Measurements from ENCODE around the gene TDRD5. TPM values are rescaled to one million over a fixed set of nuclear protein-coding genes. Genes with fewer than 3 reads are reported as not detected.
"Not testable (repeated sequence)": the region's sequence is repeated elsewhere in the genome, so short reads cannot be mapped to it uniquely, and the experiment has no call there.

The TDRD5 gene
- total RNA-seq, 1 donor = under 0.01 TPM

- DNase-seq (ENCODE audit: low read depth in 2 of 3, low spot score in 2 of 3) = no peak
These were observed 410 bp upstream of the TDRD5 start for GRCh38 chr1:179591253-179591591.

GRCh38 chr1:179598631-179599030, 7.0 kb downstream of the TDRD5 start:
- DNase-seq (ENCODE audit: low read depth in 2 of 3, low spot score in 2 of 3) = no peak

GRCh38 chr1:179599623-179600249, 8.1 kb downstream of the TDRD5 start:
- peak in 1 of 3 donors; percentile 15 for DNase-seq (ENCODE audit: low read depth in 2 of 3, low spot score in 2 of 3)

GRCh38 chr1:179601093-179601492, 9.5 kb downstream of the TDRD5 start:
- no peak for DNase-seq (ENCODE audit: low read depth in 2 of 3, low spot score in 2 of 3)

- DNase-seq (ENCODE audit: low read depth in 2 of 3, low spot score in 2 of 3) = no peak
These were observed 20.7 kb downstream of the TDRD5 start for GRCh38 chr1:179612361-179612760.

- no peak for DNase-seq (ENCODE audit: low read depth in 2 of 3, low spot score in 2 of 3)
These were observed 39.1 kb downstream of the TDRD5 start for GRCh38 chr1:179630719-179631118.

- no peak for DNase-seq (ENCODE audit: low read depth in 2 of 3, low spot score in 2 of 3)
These were observed 41.2 kb downstream of the TDRD5 start for GRCh38 chr1:179632868-179633267.

- DNase-seq (ENCODE audit: low read depth in 2 of 3, low spot score in 2 of 3) = no peak
These were observed 45.7 kb downstream of the TDRD5 start for GRCh38 chr1:179637211-179637860.

- DNase-seq (ENCODE audit: low read depth in 2 of 3, low spot score in 2 of 3) = no peak
These were observed 69.4 kb downstream of the TDRD5 start for GRCh38 chr1:179661018-179661417.

GRCh38 chr1:179663810-179664209, 72.2 kb downstream of the TDRD5 start:
- no peak for DNase-seq (ENCODE audit: low read depth in 2 of 3, low spot score in 2 of 3)

GRCh38 chr1:179677882-179678281, 86.2 kb downstream of the TDRD5 start:
- no peak for DNase-seq (ENCODE audit: low read depth in 2 of 3, low spot score in 2 of 3)

- not testable (repeated sequence) for DNase-seq (ENCODE audit: low read depth in 2 of 3, low spot score in 2 of 3)
These were observed 102.9 kb downstream of the TDRD5 start for GRCh38 chr1:179694530-179694929.

GRCh38 chr1:179702946-179703539, 111.4 kb downstream of the TDRD5 start:
- no peak for DNase-seq (ENCODE audit: low read depth in 2 of 3, low spot score in 2 of 3)

- peak; percentile 44 to 84 (median 74) for DNase-seq (ENCODE audit: low read depth in 2 of 3, low spot score in 2 of 3)
These were observed 114.8 kb downstream of the TDRD5 start for GRCh38 chr1:179706339-179706941.

GRCh38 chr1:179707406-179707805, 115.8 kb downstream of the TDRD5 start:
- DNase-seq (ENCODE audit: low read depth in 2 of 3, low spot score in 2 of 3) = no peak

GRCh38 chr1:179708434-179709195, 117.0 kb downstream of the TDRD5 start:
- no peak for DNase-seq (ENCODE audit: low read depth in 2 of 3, low spot score in 2 of 3)

GRCh38 chr1:179709841-179710329, 118.3 kb downstream of the TDRD5 start:
- DNase-seq (ENCODE audit: low read depth in 2 of 3, low spot score in 2 of 3) = peak; percentile 24 to 84 (median 83)

GRCh38 chr1:179714159-179714558, 122.5 kb downstream of the TDRD5 start:
- DNase-seq (ENCODE audit: low read depth in 2 of 3, low spot score in 2 of 3) = no peak

- DNase-seq (ENCODE audit: low read depth in 2 of 3, low spot score in 2 of 3) = no peak
These were observed 123.0 kb downstream of the TDRD5 start for GRCh38 chr1:179714623-179715022.

- no peak for DNase-seq (ENCODE audit: low read depth in 2 of 3, low spot score in 2 of 3)
These were observed 127.6 kb downstream of the TDRD5 start for GRCh38 chr1:179719272-179719671.

- DNase-seq (ENCODE audit: low read depth in 2 of 3, low spot score in 2 of 3) = no peak
These were observed 136.6 kb downstream of the TDRD5 start for GRCh38 chr1:179728271-179728670.

All from hematopoietic multipotent progenitor cell (in vitro differentiated cells).